PFSK-1 (cell line): ENCODE results near the gene SERINC5.

Experiments used
- FOXP2 ChIP-seq: optimal IDR thresholded peaks from 2 replicates; pipeline ENCODE3; 2011; ENCODE audit warnings: borderline replicate concordance, control low read depth, inconsistent platforms; ENCODE audit not compliant: insufficient read depth; ENCODE audit errors: extremely low read length, extremely low read depth
- POLR2AphosphoS5 ChIP-seq: IDR thresholded peaks from 2 replicates; pipeline ENCODE4 v1.6.1; 2012; ENCODE audit warnings: low read depth, mild to moderate bottlenecking, control low read depth, low read length, moderate library complexity
- REST ChIP-seq, 2 experiments: IDR thresholded peaks; 2 replicates each; pipeline versions ENCODE4 v1.6.1 to v1.8.0; 2011 to 2012; ENCODE audit warnings: low read depth in 2 of 2, low read length in 2 of 2, control low read depth in 1 of 2, inconsistent platforms in 1 of 2, mild to moderate bottlenecking in 1 of 2, moderate library complexity in 1 of 2; ENCODE audit not compliant: insufficient read depth in 1 of 2
- SIN3A ChIP-seq: IDR thresholded peaks from 2 replicates; pipeline ENCODE4 v1.6.1; 2012; ENCODE audit warnings: mild to moderate bottlenecking, low read length, moderate library complexity, borderline replicate concordance; ENCODE audit not compliant: insufficient read depth
- TAF1 ChIP-seq: IDR thresholded peaks from 2 replicates; pipeline ENCODE4 v1.6.1; 2012; ENCODE audit warnings: low read length, control low read depth, borderline replicate concordance; ENCODE audit not compliant: insufficient read depth

The SERINC5 gene

GRCh38 chr5:80117446-80117845, 138.4 kb downstream of the SERINC5 start:
- TF ChIP-seq REST (IDR thresholded peaks at IDR 0.05; ENCODE audit: insufficient read depth in 1 of 2, low read depth in 2 of 2, low read length in 2 of 2) (no peak), TAF1 (no peak), SIN3A (no peak), POLR2AphosphoS5 (no peak), FOXP2 (no peak)

- TF ChIP-seq POLR2AphosphoS5 = no peak
- no peak for TF ChIP-seq FOXP2
- TF ChIP-seq SIN3A = no peak
- TF ChIP-seq TAF1 = no peak
- TF ChIP-seq REST (IDR thresholded peaks at IDR 0.05; ENCODE audit: insufficient read depth in 1 of 2, low read depth in 2 of 2, low read length in 2 of 2) = no peak
These were observed 139.4 kb downstream of the SERINC5 start for GRCh38 chr5:80116465-80116864.

- TF ChIP-seq POLR2AphosphoS5 = no peak
- no peak for TF ChIP-seq TAF1
- no peak for TF ChIP-seq SIN3A
- no peak for TF ChIP-seq FOXP2
- no peak for TF ChIP-seq REST (IDR thresholded peaks at IDR 0.05; ENCODE audit: insufficient read depth in 1 of 2, low read depth in 2 of 2, low read length in 2 of 2)
These were observed 139.8 kb downstream of the SERINC5 start for GRCh38 chr5:80116000-80116399.

DNA sequence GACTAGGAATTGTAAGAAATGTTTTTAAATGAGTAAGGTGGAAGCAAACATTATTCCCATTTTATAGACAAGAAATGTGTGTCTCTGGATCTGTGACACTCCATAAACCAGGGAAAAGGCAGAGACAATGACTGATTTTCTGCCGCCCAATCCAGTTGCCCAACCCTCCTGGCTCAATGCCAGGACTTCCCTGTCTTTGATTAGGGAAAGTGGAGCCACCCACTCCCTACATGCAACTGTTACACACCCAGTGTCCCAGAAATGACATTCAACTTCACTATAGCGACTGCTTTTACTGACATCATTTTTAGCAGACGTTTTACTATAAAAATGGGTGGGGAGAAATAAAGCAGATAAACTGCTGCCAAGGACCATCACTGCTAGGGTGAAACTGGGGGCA, 141.0 kb downstream of the SERINC5 start:
- TF ChIP-seq POLR2AphosphoS5 (no peak), SIN3A (no peak), REST (IDR thresholded peaks at IDR 0.05; ENCODE audit: insufficient read depth in 1 of 2, low read depth in 2 of 2, low read length in 2 of 2) (no peak), FOXP2 (no peak), TAF1 (no peak)

- no peak for TF ChIP-seq POLR2AphosphoS5
- no peak for TF ChIP-seq REST (IDR thresholded peaks at IDR 0.05; ENCODE audit: insufficient read depth in 1 of 2, low read depth in 2 of 2, low read length in 2 of 2)
- TF ChIP-seq TAF1 = no peak
- no peak for TF ChIP-seq SIN3A
- TF ChIP-seq FOXP2 = no peak
These were observed 146.0 kb downstream of the SERINC5 start for GRCh38 chr5:80109646-80110478.
